ENCODE measurements around the gene CLDN1. TPM values are rescaled to one million over a fixed set of nuclear protein-coding genes. Genes with fewer than 3 reads are reported as not detected.

Gene CLDN1
- total and polyA plus RNA-seq, 2 of the 13 experiments (the other 11 are each of a cell fraction or from before 2014, with no cell fraction given), result 42.7 to 51.6 TPM

- no peak for TF ChIP-seq POLR2AphosphoS2 (IDR thresholded peaks at IDR 0.05; ENCODE audit: low read depth, low read length)
- no peak for TF ChIP-seq MBNL3 (CRISPR knock-in tag; conservative IDR thresholded peaks at IDR 0.05)
- TF ChIP-seq, protein P1, sequence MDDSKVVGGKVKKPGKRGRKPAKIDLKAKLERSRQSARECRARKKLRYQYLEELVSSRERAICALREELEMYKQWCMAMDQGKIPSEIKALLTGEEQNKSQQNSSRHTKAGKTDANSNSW (CRISPR knock-in tag; IDR thresholded peaks at IDR 0.05; ENCODE audit: borderline replicate concordance), result no peak
- no peak for TF ChIP-seq ZNF724P (CRISPR knock-in tag; IDR thresholded peaks at IDR 0.05; ENCODE audit: borderline replicate concordance)
- no peak for TF ChIP-seq SAFB2 (CRISPR knock-in tag; IDR thresholded peaks at IDR 0.05; ENCODE audit: borderline replicate concordance, low read depth)
- TF ChIP-seq HOXA5 (CRISPR knock-in tag; IDR thresholded peaks at IDR 0.05), result 0 out of 2 replicates have a peak, but pooled peaks have one; percentile 44
- no peak for TF ChIP-seq SNRNP70 (IDR thresholded peaks at IDR 0.05; ENCODE audit: low read depth, low read length)
- peak; percentile 90 for TF ChIP-seq HDAC2 (CRISPR knock-in tag; IDR thresholded peaks at IDR 0.05)
- TF ChIP-seq HNRNPK (IDR thresholded peaks at IDR 0.05; ENCODE audit: low read depth, low read length, poor library complexity, severe bottlenecking), result no peak
- TF ChIP-seq GRHL1 (CRISPR knock-in tag; conservative IDR thresholded peaks at IDR 0.05), result no peak
- peak; percentile 42; the same call in 1 of the 2 replicates for TF ChIP-seq PPARG (CRISPR knock-in tag; conservative IDR thresholded peaks at IDR 0.05)
- TF ChIP-seq BRF2 (CRISPR knock-in tag; IDR thresholded peaks at IDR 0.05), result no peak
- TF ChIP-seq ZNF326 (CRISPR knock-in tag; IDR thresholded peaks at IDR 0.05; ENCODE audit: borderline replicate concordance), result no peak
- TF ChIP-seq NFYC (CRISPR knock-in tag; IDR thresholded peaks at IDR 0.05), result no peak
- TF ChIP-seq ZNF839 (CRISPR knock-in tag; IDR thresholded peaks at IDR 0.05; ENCODE audit: borderline replicate concordance), result no peak
- TF ChIP-seq, protein P2, sequence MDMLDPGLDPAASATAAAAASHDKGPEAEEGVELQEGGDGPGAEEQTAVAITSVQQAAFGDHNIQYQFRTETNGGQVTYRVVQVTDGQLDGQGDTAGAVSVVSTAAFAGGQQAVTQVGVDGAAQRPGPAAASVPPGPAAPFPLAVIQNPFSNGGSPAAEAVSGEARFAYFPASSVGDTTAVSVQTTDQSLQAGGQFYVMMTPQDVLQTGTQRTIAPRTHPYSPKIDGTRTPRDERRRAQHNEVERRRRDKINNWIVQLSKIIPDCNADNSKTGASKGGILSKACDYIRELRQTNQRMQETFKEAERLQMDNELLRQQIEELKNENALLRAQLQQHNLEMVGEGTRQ (IDR thresholded peaks at IDR 0.05; ENCODE audit: low read depth, low read length), result no peak
- TF ChIP-seq, protein P2 (CRISPR knock-in tag; IDR thresholded peaks at IDR 0.05; ENCODE audit: borderline replicate concordance), result no peak
- no peak for TF ChIP-seq JUND (CRISPR knock-in tag; IDR thresholded peaks at IDR 0.05)
- TF ChIP-seq PHB2 (IDR thresholded peaks at IDR 0.05; ENCODE audit: partially characterized antibody), result no peak
- TF ChIP-seq DNMT3B (CRISPR knock-in tag; conservative IDR thresholded peaks at IDR 0.05), result 0 out of 2 replicates have a peak, but pooled peaks have one; percentile 44
- TF ChIP-seq TEAD3 (CRISPR knock-in tag; optimal IDR thresholded peaks at IDR 0.05; ENCODE audit: borderline replicate concordance), result peak; percentile 77
Observed at GRCh38 chr3:190345027-190345821, 23.0 kb upstream of the CLDN1 start (continued).
